HAP-1 (cell line): ENCODE data around the gene PRTN3.

Source experiments
- DNase-seq, 2 experiments: peaks; one replicate each; pipeline ENCODE4 v3.0.0-alpha.2; 2016 to 2020; ENCODE audit warnings: low spot score in 2 of 2
- H3K27me3 ChIP-seq: fragments of 250-450 bp; sonication (Bioruptor Pico); 2 replicates; pipeline ENCODE4 v1.5.1; 2020; ENCODE audit warnings: low read depth, mild to moderate bottlenecking, moderate library complexity
- H3K36me3 ChIP-seq: fragments of 250-450 bp; sonication (Bioruptor Pico); replicated peaks from 2 replicates; pipeline ENCODE4 v1.5.1; 2020; ENCODE audit warnings: mild to moderate bottlenecking
- H3K4me1 ChIP-seq: fragments of 250-450 bp; sonication (Bioruptor Pico); 2 replicates; pipeline ENCODE4 v1.5.1; 2020; ENCODE audit warnings: mild to moderate bottlenecking
- H3K4me3 ChIP-seq: fragments of 250-450 bp; sonication (Bioruptor Pico); 2 replicates; pipeline ENCODE4 v1.5.1; 2020; ENCODE audit warnings: mild to moderate bottlenecking, moderate library complexity
- H3K9me3 ChIP-seq: fragments of 250-450 bp; sonication (Bioruptor Pico); 2 replicates; pipeline ENCODE4 v1.5.1; 2020; ENCODE audit warnings: mild to moderate bottlenecking, moderate library complexity
- in situ Hi-C: fragments of 300-500 bp; cut with MboI; formaldehyde crosslinking; loops from 3 replicates; pipeline ENCODE4 v1.14.3; 2020; ENCODE audit warnings: low sequenced_read_pairs, inconsistent platforms, mixed read lengths

PRTN3 gene

DNA sequence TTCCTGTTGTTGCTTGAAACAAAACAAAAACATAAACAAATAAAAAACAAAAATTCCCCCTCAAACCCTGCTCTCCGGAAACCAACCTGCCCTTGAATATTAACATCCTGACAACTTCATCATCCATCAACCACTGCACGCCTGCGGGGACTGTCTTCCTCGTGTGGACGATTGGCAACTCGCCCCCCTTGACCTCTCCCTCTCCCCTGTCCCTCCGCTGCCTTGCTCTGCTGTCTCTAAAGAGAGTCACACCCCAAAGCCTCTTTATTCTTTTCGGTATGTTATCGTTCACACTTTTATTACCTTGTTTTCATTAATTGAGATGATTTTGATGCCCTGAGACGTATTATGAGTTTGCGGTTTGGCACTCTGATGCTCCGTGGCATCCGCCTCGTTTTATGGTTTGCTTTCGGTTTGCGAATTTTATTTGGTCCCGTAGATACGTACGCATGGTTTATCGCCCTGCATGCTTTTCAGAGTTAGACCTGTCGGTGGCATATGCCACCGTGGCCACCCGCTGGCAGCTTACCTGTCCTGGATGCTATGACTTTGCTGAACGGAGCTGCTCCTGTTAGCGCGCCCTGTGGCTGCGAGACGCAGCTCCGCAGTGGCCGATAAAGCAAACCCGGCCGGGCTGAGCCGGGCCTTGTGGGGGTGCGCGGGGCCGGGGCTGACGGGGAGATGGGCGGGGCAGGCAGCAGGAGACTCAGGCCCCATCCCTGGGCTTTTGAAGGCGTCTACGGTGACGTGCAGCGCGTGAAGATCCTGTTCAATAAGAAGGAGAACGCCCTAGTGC is 33.0 kb upstream of the PRTN3 start:
- Histone ChIP-seq H3K4me3 (no peak overlapping the region), H3K36me3 (peaks cover 94% of the 10 kb centered on the region), H3K27me3 (no peaks in the 10 kb centered on the region), H3K9me3 (no peaks in the 10 kb centered on the region), H3K4me1 (no peaks in the 10 kb centered on the region)
- in situ Hi-C loops, result no loop called here
- DNase-seq, result no peak

DNA sequence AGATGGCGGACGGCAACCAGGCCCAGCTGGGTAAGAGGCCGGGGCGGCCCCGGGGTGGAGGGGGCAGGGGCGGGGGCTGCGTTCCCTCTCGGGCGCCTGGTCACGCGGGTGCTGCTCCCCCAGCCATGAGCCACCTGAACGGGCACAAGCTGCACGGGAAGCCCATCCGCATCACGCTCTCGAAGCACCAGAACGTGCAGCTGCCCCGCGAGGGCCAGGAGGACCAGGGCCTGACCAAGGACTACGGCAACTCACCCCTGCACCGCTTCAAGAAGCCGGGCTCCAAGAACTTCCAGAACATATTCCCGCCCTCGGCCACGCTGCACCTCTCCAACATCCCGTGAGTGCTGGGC is 32.4 kb upstream of the PRTN3 start:
- H3K4me1 ChIP-seq, result no peaks in the 10 kb centered on the region
- H3K9me3 ChIP-seq, result no peaks in the 10 kb centered on the region
- H3K36me3 ChIP-seq, result peaks cover 88% of the 10 kb centered on the region
- H3K4me3 ChIP-seq, result no peak overlapping the region
- no peaks in the 10 kb centered on the region for H3K27me3 ChIP-seq
- DNase-seq, result no peak
- in situ Hi-C loops, result no loop called here

DNA sequence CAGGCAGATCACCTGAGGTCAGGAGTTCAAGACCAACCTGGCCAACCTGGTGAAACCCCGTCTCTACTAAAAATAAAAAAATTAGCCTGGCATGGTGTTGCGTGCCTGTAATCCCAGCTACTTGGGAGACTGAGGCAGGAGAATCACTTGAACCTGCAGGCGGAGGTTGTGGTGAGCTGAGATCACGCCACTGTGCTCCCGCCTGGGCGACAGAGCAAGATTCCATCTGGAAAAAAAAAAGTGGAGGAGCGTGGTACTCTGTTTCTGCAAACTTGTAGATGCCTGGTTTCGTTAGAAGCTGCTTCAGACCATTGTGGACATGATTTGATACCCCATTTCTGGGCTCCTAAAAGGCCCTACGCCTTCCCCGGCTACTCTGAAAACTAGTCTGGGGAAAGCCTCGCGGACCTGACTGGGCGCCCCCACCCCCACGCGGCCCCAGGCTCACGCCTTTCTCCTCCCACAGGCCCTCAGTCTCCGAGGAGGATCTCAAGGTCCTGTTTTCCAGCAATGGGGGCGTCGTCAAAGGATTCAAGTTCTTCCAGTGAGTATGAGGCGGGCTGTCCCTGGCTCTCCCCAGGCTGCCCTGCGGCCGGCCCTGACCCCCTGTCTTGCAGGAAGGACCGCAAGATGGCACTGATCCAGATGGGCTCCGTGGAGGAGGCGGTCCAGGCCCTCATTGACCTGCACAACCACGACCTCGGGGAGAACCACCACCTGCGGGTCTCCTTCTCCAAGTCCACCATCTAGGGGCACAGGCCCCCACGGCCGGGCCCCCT is 30.5 kb upstream of the PRTN3 start:
- H3K9me3 ChIP-seq, result no peaks in the 10 kb centered on the region
- H3K4me1 ChIP-seq, result no peaks in the 10 kb centered on the region
- in situ Hi-C loops, result no loop called here
- H3K36me3 ChIP-seq, result peaks cover 80% of the 10 kb centered on the region
- DNase-seq, result no peak
- no peak overlapping the region for H3K4me3 ChIP-seq
- no peaks in the 10 kb centered on the region for H3K27me3 ChIP-seq

DNA sequence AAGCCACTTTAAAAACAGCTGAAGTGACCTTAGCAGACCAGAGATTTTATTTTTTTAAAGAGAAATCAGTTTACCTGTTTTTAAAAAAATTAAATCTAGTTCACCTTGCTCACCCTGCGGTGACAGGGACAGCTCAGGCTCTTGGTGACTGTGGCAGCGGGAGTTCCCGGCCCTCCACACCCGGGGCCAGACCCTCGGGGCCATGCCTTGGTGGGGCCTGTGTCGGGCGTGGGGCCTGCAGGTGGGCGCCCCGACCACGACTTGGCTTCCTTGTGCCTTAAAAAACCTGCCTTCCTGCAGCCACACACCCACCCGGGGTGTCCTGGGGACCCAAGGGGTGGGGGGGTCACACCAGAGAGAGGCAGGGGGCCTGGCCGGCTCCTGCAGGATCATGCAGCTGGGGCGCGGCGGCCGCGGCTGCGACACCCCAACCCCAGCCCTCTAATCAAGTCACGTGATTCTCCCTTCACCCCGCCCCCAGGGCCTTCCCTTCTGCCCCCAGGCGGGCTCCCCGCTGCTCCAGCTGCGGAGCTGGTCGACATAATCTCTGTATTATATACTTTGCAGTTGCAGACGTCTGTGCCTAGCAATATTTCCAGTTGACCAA is 29.8 kb upstream of the PRTN3 start:
- DNase-seq, result peak in 1 of 2 experiments; percentile 64
- Histone ChIP-seq H3K36me3 (peaks cover 76% of the 10 kb centered on the region), H3K4me1 (no peaks in the 10 kb centered on the region), H3K4me3 (no peak overlapping the region), H3K9me3 (no peaks in the 10 kb centered on the region), H3K27me3 (no peaks in the 10 kb centered on the region)
- in situ Hi-C loops, result no loop called here

DNA sequence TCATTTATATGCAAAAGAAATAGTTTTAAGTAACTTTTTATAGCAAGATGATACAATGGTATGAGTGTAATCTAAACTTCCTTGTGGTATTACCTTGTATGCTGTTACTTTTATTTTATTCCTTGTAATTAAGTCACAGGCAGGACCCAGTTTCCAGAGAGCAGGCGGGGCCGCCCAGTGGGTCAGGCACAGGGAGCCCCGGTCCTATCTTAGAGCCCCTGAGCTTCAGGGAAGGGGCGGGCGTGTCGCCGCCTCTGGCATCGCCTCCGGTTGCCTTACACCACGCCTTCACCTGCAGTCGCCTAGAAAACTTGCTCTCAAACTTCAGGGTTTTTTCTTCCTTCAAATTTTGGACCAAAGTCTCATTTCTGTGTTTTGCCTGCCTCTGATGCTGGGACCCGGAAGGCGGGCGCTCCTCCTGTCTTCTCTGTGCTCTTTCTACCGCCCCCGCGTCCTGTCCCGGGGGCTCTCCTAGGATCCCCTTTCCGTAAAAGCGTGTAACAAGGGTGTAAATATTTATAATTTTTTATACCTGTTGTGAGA is 29.2 kb upstream of the PRTN3 start:
- no peak overlapping the region for H3K4me3 ChIP-seq
- no peaks in the 10 kb centered on the region for H3K27me3 ChIP-seq
- no peaks in the 10 kb centered on the region for H3K9me3 ChIP-seq
- in situ Hi-C loops, result no loop called here
- H3K36me3 ChIP-seq, result peaks cover 70% of the 10 kb centered on the region
- DNase-seq, result no peak
- H3K4me1 ChIP-seq, result no peaks in the 10 kb centered on the region

DNA sequence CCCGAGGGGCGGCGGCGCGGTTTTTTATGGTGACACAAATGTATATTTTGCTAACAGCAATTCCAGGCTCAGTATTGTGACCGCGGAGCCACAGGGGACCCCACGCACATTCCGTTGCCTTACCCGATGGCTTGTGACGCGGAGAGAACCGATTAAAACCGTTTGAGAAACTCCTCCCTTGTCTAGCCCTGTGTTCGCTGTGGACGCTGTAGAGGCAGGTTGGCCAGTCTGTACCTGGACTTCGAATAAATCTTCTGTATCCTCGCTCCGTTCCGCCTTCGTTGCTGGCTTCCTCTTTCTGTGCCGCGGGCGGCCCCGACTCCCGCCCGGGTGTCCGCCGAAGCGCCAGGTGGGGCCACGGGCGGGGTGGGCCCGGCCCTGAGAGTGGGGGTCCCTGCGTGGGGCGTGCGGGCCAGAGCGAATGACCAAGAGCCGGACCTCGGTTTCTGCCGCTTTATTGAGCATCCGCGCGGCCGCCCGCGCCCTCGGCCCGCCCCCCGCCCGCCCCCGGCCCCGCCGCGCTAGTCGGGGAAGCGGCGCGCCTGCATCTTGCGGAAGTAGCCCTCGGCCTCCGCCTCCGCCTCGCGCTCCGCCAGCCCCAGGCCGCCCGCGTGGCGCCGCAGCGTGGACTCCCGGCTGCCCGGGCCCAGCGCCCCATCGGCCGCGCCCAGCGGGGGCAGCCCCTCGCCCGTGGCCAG is 28.6 kb upstream of the PRTN3 start:
- Histone ChIP-seq H3K9me3 (no peaks in the 10 kb centered on the region), H3K4me1 (no peaks in the 10 kb centered on the region), H3K4me3 (no peak overlapping the region), H3K27me3 (no peaks in the 10 kb centered on the region), H3K36me3 (peaks cover 64% of the 10 kb centered on the region)
- in situ Hi-C loops, result no loop called here
- DNase-seq, result no peak

DNA sequence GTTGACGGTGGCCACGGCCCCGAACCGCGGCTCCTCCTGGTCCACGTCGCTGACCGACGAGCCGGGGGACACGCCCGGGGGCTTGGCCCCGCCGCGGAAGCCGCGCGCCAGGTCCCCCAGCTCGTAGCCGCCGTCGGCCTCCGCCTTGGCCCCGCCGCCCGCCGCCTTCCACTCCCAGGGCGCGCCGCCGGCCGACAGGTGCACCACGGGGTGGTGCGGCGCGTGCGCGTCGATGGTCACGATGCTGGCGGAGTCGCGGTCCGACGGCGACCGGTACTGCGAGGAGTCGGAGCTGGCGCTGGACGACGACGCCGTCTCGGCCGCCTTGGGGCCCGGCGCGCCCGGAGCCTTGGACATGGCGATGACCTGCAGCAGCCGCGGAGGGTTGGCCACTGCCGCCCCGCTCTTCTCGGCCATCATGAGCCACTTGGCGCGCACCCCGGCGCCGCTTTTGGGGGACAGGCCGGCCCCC is 28.0 kb upstream of the PRTN3 start:
- Histone ChIP-seq H3K4me1 (no peaks in the 10 kb centered on the region), H3K4me3 (no peak overlapping the region), H3K9me3 (no peaks in the 10 kb centered on the region), H3K36me3 (peaks cover 58% of the 10 kb centered on the region), H3K27me3 (no peaks in the 10 kb centered on the region)
- DNase-seq, result no peak
- in situ Hi-C loops, result no loop called here

DNA sequence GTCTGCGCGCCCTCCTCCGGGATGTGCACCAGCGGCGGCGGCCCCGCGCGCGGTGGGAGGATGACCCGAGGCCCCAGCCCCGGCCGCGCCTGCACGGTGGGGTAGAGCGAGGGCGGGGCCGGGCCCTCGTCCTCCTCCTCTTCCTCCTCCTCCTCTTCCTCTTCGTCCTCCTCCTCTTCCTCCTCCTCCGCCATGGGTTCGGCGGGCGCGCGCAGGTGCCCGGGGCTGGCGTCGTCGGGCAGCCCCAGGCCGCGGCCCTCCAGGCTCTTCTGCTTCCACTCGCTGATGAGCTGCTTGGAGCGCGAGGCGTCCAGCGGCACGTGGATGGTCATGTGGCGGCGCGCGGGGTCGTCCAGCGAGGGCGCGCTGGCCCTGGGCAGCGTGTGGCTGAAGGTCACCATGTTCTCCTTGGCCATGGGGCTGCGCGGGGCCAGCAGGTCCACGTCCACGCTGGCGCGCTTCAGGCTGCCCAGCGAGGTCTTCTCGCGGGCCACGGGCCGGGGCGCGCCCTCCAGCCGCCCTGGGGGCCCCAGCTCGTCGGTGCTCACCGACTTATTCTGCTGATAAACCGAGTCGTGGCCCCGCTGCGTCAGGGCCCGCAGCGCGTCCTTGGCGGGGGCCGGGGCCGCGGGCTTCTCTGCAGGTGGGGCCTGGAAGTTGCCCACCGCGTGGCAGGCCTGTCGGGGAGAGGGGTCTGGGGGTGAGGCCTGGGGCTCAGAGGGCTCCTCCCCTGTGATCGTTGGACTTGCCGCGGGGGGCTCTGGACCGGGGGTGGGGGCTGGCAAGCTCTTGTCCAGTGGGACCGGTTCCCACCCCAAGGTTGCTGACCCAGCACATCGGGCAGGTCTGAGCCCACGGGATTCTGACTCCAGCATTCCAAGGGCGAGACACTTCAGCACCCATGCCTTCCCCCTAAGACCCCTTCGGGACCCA is 27.3 kb upstream of the PRTN3 start:
- in situ Hi-C loops, result no loop called here
- no peaks in the 10 kb centered on the region for H3K4me1 ChIP-seq
- H3K27me3 ChIP-seq, result no peaks in the 10 kb centered on the region
- no peaks in the 10 kb centered on the region for H3K9me3 ChIP-seq
- peaks cover 51% of the 10 kb centered on the region for H3K36me3 ChIP-seq
- H3K4me3 ChIP-seq, result no peak overlapping the region
- no peak for DNase-seq

DNA sequence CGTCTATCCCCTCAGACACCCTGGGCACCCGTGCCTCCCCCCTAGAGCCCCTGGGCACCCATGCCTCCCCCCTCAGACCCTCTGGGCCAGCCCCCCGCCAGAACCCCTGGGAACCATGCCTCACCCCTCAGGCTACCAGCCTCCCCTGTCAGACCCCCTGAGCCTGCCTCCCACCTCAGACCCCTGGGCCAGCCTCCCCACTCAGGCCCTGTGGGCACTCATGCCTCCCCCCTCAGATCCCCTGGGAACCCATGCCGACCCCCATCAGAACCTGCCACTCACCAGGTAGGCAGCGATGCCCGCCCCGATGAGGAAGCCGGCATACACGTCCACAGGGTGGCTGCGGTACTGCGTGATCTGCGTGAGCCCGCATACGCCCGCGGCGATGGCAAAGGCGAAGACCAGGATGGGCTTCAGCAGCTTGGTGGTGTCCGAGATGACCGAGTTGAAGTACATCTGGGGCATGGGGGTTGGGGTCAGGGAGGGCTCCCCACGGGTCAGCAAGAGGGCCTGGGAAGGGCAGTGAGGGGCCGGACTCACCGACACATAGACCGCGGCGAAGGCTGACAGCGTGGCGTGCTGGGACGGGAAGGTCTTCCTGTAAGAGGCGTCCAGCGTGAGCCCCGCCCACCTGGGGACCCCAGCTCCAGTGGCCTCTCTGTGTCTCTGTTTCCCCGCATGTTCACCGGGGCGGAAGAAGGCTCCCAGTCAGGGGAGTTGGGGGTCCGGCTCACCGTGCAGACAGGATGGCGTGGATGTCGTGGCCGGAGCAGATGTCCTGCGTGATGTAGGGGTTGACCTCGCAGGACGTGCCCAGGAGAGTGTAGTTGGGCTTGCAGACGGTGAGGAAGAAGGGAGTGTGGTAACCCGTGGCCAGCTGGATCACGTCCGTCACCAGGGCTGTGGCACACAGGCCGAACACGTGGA is 26.4 kb upstream of the PRTN3 start:
- no peaks in the 10 kb centered on the region for H3K4me1 ChIP-seq
- no peak for DNase-seq
- H3K36me3 ChIP-seq, result peaks cover 42% of the 10 kb centered on the region
- H3K9me3 ChIP-seq, result no peaks in the 10 kb centered on the region
- no peak overlapping the region for H3K4me3 ChIP-seq
- in situ Hi-C loops, result no loop called here
- no peaks in the 10 kb centered on the region for H3K27me3 ChIP-seq

DNA sequence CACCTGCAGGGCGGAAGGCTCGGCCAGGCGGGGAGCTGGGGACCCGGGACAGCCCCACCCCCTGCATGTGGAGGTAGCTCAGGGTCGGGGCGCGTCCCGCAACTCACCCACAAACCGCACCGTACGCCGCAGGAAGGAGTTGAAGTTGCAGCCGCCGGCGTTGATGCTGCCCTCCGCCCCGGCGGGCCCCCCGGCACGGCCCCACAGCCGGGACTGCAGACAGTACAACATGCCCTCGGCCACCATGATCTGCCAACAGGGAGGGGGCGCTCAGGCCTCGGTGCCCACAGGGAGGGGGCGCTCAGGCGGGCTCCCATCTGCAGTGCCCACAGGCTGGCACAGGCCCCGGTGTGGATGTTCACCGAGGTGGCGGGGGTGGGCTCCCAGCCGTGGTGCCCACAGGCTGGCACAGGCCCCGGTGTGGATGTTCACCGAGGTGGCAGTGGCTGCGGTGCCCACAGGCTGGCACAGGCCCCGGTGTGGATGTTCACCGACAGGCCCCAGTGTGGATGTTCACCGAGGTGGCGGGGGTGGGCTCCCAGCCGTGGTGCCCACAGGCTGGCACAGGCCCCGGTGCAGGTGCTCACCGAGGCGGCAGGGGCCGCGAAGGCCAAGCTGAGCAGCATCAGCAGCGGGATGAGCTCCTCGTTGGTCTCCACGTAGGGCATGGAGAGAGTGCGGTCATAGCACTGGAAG is 25.6 kb upstream of the PRTN3 start:
- no peaks in the 10 kb centered on the region for H3K27me3 ChIP-seq
- H3K9me3 ChIP-seq, result no peaks in the 10 kb centered on the region
- in situ Hi-C loops, result no loop called here
- no peaks in the 10 kb centered on the region for H3K4me1 ChIP-seq
- no peak for DNase-seq
- H3K4me3 ChIP-seq, result no peak overlapping the region
- peaks cover 33% of the 10 kb centered on the region for H3K36me3 ChIP-seq

DNA sequence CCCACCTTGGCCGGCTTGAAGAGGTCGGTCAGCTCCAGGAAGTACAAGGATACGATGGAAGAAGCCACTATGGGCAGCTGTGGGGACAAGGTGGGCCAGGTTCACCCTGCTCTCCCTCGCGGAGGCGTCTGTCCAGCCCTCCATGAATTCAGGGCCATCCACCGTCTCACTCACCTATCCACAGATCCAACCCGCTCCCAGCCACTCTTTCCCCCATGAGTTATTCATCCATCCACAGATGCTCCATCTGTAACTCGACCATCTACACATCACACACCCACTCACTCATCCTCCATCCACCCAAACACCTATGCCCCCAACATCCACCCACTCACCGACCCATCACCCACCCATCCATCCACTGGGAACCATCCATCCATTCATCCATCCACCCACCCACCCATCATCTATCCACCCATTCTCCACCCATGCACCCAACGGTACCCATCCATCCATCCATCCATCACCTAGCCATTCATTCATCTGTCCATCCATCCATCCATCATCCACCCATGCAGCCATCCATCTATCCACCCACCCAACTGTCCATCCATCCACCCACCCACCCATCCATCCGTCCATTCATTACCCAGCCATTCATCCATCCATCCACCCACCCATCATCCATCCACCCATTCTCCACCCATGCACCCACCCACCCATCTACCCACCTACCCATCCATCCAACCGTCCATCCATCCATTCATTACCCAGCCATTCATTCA is 24.9 kb upstream of the PRTN3 start:
- no peaks in the 10 kb centered on the region for H3K4me1 ChIP-seq
- no peaks in the 10 kb centered on the region for H3K9me3 ChIP-seq
- in situ Hi-C loops, result no loop called here
- no peaks in the 10 kb centered on the region for H3K27me3 ChIP-seq
- H3K36me3 ChIP-seq, result peaks cover 26% of the 10 kb centered on the region
- H3K4me3 ChIP-seq, result no peak overlapping the region
- no peak for DNase-seq
